Activated CD4-positive, alpha-beta T cell treated with anti-CD3 and anti-CD28 coated beads for 48 hours (primary cell): ENCODE data around the gene ARHGAP1.

ENCODE experiments used
- DNase-seq: peaks from one replicate; pipeline ENCODE4 v3.0.0-alpha.2; 2020

ARHGAP1 gene

GRCh38 chr11:46635557-46636139 is 64.8 kb downstream of the ARHGAP1 start:
- no peak for DNase-seq

GRCh38 chr11:46633291-46634217 is 66.9 kb downstream of the ARHGAP1 start:
- DNase-seq = no peak

- no peak for DNase-seq
Measured at GRCh38 chr11:46632502-46632901, 67.9 kb downstream of the ARHGAP1 start.

- DNase-seq = no peak
Measured at GRCh38 chr11:46631676-46632075, 68.7 kb downstream of the ARHGAP1 start.

- no peak for DNase-seq
Measured at GRCh38 chr11:46630237-46630636, 70.2 kb downstream of the ARHGAP1 start.

GRCh38 chr11:46628961-46629360 is 71.5 kb downstream of the ARHGAP1 start:
- no peak for DNase-seq
